Measurements from ENCODE around the gene OCA2. TPM values are rescaled to one million over a fixed set of nuclear protein-coding genes. Genes with fewer than 3 reads are reported as not detected.

Gene OCA2
- total RNA-seq, 1 experiment from 2014 or later = 0.31 TPM

DNA sequence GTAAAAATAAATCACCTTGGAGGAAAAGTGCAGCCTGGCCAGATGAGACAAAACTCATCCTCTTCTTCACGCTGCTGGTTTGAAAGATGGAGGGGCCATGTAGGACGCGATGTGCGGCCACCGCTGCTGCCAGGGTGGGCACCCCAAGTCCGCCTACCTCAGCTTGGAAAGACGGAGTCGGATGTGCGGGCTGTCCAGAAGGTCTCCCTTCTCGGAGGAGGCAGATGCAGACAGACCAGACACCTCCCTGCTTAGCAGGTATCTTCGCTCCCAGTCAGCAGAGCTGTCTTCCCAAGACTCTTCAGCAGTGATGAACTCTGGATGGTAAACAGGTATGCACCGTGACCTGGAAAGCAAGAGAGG, 71.4 kb downstream of the OCA2 start:
- no peak overlapping the region for H4K5ac ChIP-seq (ENCODE audit: insufficient read length, low read depth, low read length)
- no peaks in the 10 kb centered on the region for H3K9me3 ChIP-seq (ENCODE audit: control insufficient read depth, low read depth, low read length)
- no peak overlapping the region for H2AFZ ChIP-seq (ENCODE audit: low read length)
- no peak overlapping the region for H4K8ac ChIP-seq (replicated peaks; ENCODE audit: insufficient read length, low read depth, low read length)
- no peak overlapping the region for H2BK5ac ChIP-seq (ENCODE audit: insufficient read length, low read length)
- H3K18ac ChIP-seq (ENCODE audit: insufficient read length, low read depth, low read length) = no peak overlapping the region
- no peak for DNase-seq
- no peak overlapping the region for H2AK5ac ChIP-seq (ENCODE audit: insufficient read length, low read length)
- H3T11ph ChIP-seq (ENCODE audit: low read length) = no peak overlapping the region
- H4K91ac ChIP-seq (ENCODE audit: insufficient read length, low read depth, low read length) = no peak overlapping the region
- no peak overlapping the region for H3K23ac ChIP-seq (ENCODE audit: insufficient read length, low read depth, low read length)
- H3K23me2 ChIP-seq (ENCODE audit: insufficient read length, low read depth, low read length, poor library complexity, severe bottlenecking) = no peaks in the 10 kb centered on the region
- no peaks in the 10 kb centered on the region for H3K36me3 Mint-ChIP-seq (ENCODE audit: insufficient read depth in 1 of 3, low read depth in 3 of 3)
- no peak overlapping the region for H2BK12ac ChIP-seq (ENCODE audit: insufficient read length, low read depth, low read length)
- H3K4me1 ChIP-seq (ENCODE audit: insufficient read depth, low read length) = no peaks in the 10 kb centered on the region
- no peak overlapping the region for H2BK120ac ChIP-seq (ENCODE audit: low read depth, low read length, poor library complexity, severe bottlenecking)
- no peak overlapping the region for H3K4me2 ChIP-seq (ENCODE audit: insufficient read depth, insufficient read length, low read length)
- H3K9me3 Mint-ChIP-seq = no peaks in the 10 kb centered on the region
- no peak overlapping the region for H2BK20ac ChIP-seq (ENCODE audit: low read depth, low read length, poor library complexity, severe bottlenecking)
- no peak overlapping the region for H2BK15ac ChIP-seq (ENCODE audit: low read depth, low read length)
- no peaks in the 10 kb centered on the region for H3K79me2 ChIP-seq (ENCODE audit: insufficient read depth, low read length)
- H3K14ac ChIP-seq (ENCODE audit: insufficient read depth, low read length) = no peak overlapping the region
- no CpG with 5 or more reads among the region's 12 CpGs for WGBS (ENCODE audit: extremely low coverage, insufficient read length, low lambda C conversion rate)
- H3K56ac ChIP-seq (ENCODE audit: insufficient read length, low read depth, low read length) = no peak overlapping the region
- H3K4me1 Mint-ChIP-seq = peaks cover 9% of the 10 kb centered on the region in 2 experiments; a peak in 3 of 4 replicates
- no peaks in the 10 kb centered on the region for H4K20me1 ChIP-seq (ENCODE audit: control insufficient read depth, insufficient read depth, insufficient read length)
- H3K79me1 ChIP-seq (ENCODE audit: insufficient read depth, low read depth, low read length, poor library complexity, severe bottlenecking) = no peaks in the 10 kb centered on the region
- H3K27me3 Mint-ChIP-seq (ENCODE audit: low read depth) = no peaks in the 10 kb centered on the region
- no peak overlapping the region for H3K4ac ChIP-seq (ENCODE audit: low read depth, low read length)
- H3K9ac ChIP-seq (ENCODE audit: extremely low read depth, insufficient read length, low read length) = no peak overlapping the region
- no peaks in the 10 kb centered on the region for H3K27me3 ChIP-seq (ENCODE audit: insufficient read depth, low read length)
- H3K27ac Mint-ChIP-seq = no peak overlapping the region
- no peak overlapping the region for H3K27ac ChIP-seq (ENCODE audit: insufficient read length, low read depth, low read length)
- H3K4me3 Mint-ChIP-seq = no peak overlapping the region
- TF ChIP-seq, protein P1, sequence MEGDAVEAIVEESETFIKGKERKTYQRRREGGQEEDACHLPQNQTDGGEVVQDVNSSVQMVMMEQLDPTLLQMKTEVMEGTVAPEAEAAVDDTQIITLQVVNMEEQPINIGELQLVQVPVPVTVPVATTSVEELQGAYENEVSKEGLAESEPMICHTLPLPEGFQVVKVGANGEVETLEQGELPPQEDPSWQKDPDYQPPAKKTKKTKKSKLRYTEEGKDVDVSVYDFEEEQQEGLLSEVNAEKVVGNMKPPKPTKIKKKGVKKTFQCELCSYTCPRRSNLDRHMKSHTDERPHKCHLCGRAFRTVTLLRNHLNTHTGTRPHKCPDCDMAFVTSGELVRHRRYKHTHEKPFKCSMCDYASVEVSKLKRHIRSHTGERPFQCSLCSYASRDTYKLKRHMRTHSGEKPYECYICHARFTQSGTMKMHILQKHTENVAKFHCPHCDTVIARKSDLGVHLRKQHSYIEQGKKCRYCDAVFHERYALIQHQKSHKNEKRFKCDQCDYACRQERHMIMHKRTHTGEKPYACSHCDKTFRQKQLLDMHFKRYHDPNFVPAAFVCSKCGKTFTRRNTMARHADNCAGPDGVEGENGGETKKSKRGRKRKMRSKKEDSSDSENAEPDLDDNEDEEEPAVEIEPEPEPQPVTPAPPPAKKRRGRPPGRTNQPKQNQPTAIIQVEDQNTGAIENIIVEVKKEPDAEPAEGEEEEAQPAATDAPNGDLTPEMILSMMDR (conservative IDR thresholded peaks at IDR 0.05) = no peak

Data from H9 (cell line).